ENCODE measurements around the gene GGTA1. TPM values are rescaled to one million over a fixed set of nuclear protein-coding genes. Genes with fewer than 3 reads are reported as not detected.

The GGTA1 gene
- total RNA-seq, 1 experiment from 2014 or later: not detected

DNA sequence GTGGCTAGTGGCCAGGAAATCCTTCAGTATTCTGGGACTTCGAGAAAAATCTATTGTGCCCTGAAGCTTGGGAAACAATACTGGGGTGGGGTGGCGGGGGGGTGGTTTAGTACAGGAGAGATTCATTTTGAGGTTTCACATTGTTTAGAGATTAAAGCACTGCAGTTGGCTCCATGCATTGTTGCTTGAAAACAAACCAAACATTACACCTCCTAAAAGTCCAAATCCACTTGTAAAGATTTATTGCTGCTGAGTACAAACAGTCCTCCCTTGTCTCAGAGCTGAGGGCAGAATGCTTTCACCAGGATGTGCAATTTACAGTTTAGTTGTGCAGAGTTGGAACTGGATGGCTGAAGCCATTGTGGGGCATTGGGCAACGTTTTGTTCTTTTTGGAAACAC, 49.4 kb downstream of the GGTA1 start:
- Histone ChIP-seq H2AFZ (ENCODE audit: low read length) (no peak overlapping the region), H3K23me2 (ENCODE audit: insufficient read length, low read depth, low read length, poor library complexity, severe bottlenecking) (no peaks in the 10 kb centered on the region), H4K5ac (ENCODE audit: insufficient read length, low read depth, low read length) (no peak overlapping the region), H4K8ac (replicated peaks; ENCODE audit: insufficient read length, low read depth, low read length) (no peak overlapping the region), H4K91ac (ENCODE audit: insufficient read length, low read depth, low read length) (no peak overlapping the region), H3K23ac (ENCODE audit: insufficient read length, low read depth, low read length) (no peak overlapping the region), H3K9me3 (ENCODE audit: control insufficient read depth, low read depth, low read length) (no peaks in the 10 kb centered on the region), H2BK20ac (ENCODE audit: low read depth, low read length, poor library complexity, severe bottlenecking) (no peak overlapping the region), H2BK15ac (ENCODE audit: low read depth, low read length) (no peak overlapping the region), H2BK12ac (ENCODE audit: insufficient read length, low read depth, low read length) (no peak overlapping the region), H3K18ac (ENCODE audit: insufficient read length, low read depth, low read length) (no peak overlapping the region), H3K4me2 (ENCODE audit: insufficient read depth, insufficient read length, low read length) (no peak overlapping the region), H2AK5ac (ENCODE audit: insufficient read length, low read length) (no peak overlapping the region), H2BK120ac (ENCODE audit: low read depth, low read length, poor library complexity, severe bottlenecking) (no peak overlapping the region), H2BK5ac (ENCODE audit: insufficient read length, low read length) (no peak overlapping the region), H3K79me1 (ENCODE audit: insufficient read depth, low read depth, low read length, poor library complexity, severe bottlenecking) (no peaks in the 10 kb centered on the region), H3K14ac (ENCODE audit: insufficient read depth, low read length) (no peak overlapping the region), H3T11ph (ENCODE audit: low read length) (no peak overlapping the region), H3K4me1 (ENCODE audit: insufficient read depth, low read length) (no peaks in the 10 kb centered on the region), H3K9ac (ENCODE audit: extremely low read depth, insufficient read length, low read length) (no peak overlapping the region), H3K27me3 (ENCODE audit: insufficient read depth, low read length) (no peaks in the 10 kb centered on the region; the same call in 1 of the 2 replicates), H3K27ac (ENCODE audit: insufficient read length, low read depth, low read length) (no peak overlapping the region), H3K56ac (ENCODE audit: insufficient read length, low read depth, low read length) (no peak overlapping the region), H3K79me2 (ENCODE audit: insufficient read depth, low read length) (no peaks in the 10 kb centered on the region), H3K4ac (ENCODE audit: low read depth, low read length) (no peak overlapping the region), H4K20me1 (ENCODE audit: control insufficient read depth, insufficient read depth, insufficient read length) (no peaks in the 10 kb centered on the region)
- no peak overlapping the region for H3K4me3 Mint-ChIP-seq
- peaks cover 18% of the 10 kb centered on the region for H3K27me3 Mint-ChIP-seq (ENCODE audit: low read depth)
- no peak for DNase-seq
- no peaks in the 10 kb centered on the region for H3K9me3 Mint-ChIP-seq
- H3K4me1 Mint-ChIP-seq: peaks cover 12 to 13% of the 10 kb centered on the region in 2 experiments
- WGBS (ENCODE audit: extremely low coverage, insufficient read length, low lambda C conversion rate): no CpG with 5 or more reads among the region's 3 CpGs
- H3K27ac Mint-ChIP-seq: no peak overlapping the region
- no peaks in the 10 kb centered on the region for H3K36me3 Mint-ChIP-seq (ENCODE audit: insufficient read depth in 1 of 3, low read depth in 3 of 3)
- TF ChIP-seq, protein P1, sequence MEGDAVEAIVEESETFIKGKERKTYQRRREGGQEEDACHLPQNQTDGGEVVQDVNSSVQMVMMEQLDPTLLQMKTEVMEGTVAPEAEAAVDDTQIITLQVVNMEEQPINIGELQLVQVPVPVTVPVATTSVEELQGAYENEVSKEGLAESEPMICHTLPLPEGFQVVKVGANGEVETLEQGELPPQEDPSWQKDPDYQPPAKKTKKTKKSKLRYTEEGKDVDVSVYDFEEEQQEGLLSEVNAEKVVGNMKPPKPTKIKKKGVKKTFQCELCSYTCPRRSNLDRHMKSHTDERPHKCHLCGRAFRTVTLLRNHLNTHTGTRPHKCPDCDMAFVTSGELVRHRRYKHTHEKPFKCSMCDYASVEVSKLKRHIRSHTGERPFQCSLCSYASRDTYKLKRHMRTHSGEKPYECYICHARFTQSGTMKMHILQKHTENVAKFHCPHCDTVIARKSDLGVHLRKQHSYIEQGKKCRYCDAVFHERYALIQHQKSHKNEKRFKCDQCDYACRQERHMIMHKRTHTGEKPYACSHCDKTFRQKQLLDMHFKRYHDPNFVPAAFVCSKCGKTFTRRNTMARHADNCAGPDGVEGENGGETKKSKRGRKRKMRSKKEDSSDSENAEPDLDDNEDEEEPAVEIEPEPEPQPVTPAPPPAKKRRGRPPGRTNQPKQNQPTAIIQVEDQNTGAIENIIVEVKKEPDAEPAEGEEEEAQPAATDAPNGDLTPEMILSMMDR (conservative IDR thresholded peaks at IDR 0.05): no peak

Measured in H9 (cell line).